HG02852 (cell line): ENCODE data around the gene CEP57.

Experiments used
- ATAC-seq: cut with Tn5 transposase; IDR thresholded peaks from one replicate; pipeline ENCODE4 v1.9.1; 2021; ENCODE audit warnings: mild to moderate bottlenecking, moderate library complexity; ENCODE audit not compliant: unreplicated experiment

The CEP57 gene

DNA sequence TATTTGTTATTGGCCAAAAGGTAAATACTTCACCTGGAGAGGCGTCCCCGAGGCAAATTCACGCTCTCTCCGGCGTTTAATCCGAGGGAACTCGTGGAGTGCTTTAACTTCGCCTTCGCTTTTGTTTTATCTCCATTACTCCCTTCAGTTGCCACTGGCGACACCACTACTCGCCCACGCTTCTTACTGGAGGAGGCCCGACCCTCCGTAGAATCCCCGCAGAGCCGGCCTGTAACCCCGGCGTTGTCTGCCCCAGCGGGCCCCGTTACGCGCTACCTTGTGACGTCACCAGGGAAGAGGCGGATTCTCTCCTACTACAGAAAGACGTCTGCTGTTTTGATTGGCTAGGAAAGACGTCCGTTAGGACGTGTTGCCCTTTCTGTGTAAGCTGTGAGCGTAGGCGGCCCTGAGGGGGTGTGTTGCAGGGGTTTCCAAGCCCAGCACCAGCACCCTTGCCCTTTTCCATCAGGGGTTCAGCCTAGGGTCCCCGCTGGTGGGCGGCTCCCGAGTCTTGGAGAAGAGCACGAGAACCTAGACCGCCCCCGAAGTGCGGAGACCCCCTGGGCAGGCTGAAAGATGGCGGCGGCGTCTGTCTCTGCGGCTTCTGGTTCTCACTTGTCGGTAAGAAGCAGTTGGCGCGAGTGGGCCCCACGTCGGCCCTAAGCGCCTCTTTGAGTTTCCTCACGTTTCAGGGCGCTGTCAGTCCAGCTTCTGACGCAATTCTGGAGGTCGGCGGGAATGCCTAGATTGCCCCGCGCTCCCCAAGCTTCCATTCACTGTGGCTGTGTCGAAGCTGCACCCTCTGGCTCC, at the start of gene CEP57:
Gene CEP57, plus strand, starts transcription at position 376 of the 810 bp plus-strand sequence. Its CDS starts 201 bp downstream, at position 577.
- ATAC-seq: peak; percentile 69

DNA sequence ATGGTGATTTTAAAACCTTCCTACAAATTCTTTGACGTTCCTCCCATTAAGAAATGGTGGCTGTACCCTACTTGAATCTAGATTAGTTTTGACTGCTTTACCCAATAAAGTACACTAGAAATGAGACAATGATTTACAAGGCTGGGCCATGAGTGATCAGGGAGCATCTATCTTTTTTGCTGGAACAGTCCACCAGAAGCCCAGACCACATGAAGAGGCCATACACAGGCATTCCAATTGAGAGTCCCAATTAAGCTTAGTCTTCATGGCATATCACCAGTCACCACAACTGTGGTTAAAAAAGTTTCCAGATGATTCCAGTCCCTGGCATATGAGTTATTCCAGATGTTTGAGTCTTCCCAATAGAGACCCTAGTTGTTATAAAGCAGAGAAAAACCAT, 40.2 kb upstream of the CEP57 start:
- no peak for ATAC-seq

DNA sequence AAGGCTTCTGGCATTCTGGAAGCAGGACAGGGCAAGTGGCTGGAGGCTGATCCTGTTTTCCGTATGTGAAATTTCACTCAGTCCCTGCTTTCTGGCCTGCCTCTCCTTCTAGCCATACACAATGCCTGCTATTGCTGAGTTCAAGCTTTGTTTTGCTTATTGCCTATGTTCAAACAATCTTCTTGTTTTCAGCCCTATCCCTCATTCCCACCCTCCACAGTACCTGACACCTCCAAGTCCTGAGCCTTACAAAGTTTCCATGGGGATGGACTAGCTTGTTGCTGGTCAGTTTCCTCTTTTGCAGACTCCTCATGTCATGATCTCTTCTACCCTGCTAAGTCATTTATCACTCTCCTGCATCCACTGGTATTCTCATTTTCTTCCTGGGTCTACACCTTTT, 38.8 kb upstream of the CEP57 start:
- no peak for ATAC-seq

DNA sequence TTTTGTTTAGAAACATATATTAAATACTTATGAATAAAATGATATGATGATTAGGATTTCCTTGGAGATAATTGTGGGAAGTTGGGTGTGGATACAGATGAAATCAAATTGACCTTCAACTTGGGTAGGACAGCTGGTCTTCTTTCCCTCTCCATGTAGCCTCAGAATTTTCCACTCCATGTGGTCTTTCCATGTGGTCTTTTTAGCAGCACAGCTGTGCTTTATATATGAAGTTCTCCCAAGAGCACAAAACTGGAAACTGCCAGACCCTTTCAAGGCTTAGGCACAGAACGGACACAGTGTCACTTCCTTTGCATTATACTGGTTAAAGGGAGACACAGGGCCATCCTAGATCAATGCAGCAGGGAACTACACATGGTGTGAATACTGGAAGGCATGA, 29.4 kb upstream of the CEP57 start:
- no peak for ATAC-seq

DNA sequence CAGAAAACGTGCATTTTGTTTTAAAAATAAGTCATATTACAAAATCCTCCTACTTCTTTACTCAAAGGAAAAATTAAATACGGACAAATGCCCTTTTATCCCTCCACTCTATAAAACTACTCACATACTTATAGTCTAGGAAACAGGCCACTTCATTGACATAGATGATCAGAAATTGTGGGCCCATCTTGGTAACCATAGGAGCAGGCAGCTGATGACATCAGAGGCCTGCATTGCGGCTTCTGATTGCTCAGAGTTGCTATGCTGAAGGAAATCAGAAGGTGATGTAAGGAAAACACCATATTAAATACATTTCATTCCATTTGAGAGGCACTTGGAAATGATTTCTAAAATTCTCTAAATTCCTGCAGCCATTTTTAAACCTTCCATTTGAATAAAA, 27.8 kb upstream of the CEP57 start:
- ATAC-seq: no peak

DNA sequence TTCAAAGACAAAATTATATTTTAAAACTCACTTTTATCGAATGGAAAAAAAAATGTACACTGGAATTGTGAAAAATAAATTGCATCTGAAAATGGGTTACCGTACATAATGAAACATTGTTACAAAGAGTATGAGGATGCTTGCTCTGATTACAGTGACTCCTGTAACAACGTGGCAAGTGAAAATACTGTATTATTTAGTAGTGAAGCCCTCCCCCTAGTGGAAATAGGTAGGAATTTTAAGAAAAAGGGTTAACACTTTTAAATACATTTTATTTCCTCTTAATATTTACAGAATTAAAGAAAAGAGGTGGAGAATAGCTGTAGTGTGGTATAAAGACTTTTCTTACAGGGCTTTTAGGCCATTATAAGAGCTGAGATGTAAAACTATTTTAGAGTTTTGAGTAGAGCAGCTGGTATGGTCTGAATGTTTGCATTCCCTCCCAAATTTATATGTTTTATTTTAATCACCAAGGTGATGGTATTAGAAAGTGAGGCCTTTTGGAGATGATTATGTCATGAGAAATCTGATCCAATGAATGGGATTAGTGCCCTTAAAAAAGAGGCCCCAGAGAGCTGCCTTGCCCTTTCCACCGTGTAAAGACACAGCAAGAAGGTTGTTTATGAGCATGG, 25.9 kb upstream of the CEP57 start:
- ATAC-seq: no peak

DNA sequence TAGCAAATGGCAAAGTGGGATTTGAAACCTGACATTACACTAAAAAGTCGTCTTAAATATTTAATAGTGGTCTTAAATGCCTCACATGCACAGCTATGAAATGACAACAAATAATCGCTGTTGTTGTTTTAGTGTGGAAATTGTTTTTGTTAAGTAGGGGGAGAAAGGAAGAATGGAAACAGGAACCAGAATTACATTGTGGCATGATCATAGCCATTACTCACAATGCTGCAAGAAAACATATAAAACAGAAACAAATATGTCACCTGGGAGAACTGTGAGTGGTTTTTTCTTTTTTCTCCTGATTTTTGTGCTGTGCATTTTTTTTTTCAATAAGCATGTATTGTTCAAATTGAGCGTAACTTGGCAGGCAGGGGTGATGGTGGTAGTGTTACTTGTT, 23.6 kb upstream of the CEP57 start:
- no peak for ATAC-seq

DNA sequence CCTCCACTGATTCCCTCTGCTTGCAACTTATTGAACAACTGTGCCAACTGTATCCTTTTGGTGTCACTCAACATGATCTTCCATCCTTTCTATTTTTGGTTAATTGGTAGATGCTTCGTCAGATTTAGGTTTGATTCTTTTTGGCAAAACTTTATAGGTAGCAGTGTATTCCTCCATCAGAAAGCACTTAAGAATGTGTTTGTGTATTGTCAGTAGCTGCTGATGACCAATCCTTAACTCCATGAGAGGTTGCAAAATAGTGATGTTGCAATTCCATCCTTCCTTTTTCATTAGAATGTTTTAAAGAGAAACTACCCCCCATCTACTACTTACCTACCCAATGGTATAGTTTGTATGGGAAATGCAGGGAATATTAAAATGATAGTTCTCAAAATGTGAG, 22.8 kb upstream of the CEP57 start:
- ATAC-seq: no peak

DNA sequence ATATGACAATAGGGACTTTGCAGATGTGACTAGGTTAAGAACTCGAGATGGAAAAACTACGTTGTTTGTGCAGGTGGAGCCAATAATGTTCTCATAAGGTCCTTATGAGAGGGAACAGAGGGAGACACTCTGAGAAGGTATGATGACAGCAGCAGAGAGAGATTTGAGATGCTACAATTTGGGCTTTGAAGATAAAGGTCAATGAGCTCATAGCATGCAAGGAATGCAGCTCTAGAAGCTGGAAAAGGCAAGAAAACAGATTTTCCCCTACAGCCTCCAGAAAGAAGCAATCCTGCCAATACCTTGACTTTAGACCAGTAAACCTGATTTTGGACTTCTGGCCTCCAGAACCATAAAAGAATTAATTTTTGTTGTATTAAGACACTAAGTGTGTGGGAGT, 21.8 kb upstream of the CEP57 start:
- ATAC-seq: no peak

DNA sequence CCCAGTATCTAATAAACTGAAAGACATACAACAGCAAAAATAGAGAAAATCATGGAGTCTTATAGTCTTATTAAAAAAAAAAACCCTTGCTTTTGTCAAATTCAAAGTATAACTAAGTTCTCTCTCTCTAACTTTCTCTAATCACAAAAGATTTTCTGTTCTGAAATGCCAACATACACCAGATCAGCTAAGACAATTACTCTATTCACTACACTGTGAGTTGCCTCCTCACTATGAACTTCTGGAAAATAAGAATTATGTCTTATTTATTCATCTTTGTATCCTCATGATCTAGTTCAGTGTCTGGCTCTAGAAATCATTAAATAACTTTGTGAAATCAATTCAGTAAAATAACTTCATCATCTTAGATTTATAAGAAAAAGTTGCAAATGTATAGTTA, 13.4 kb upstream of the CEP57 start:
- ATAC-seq: no peak

DNA sequence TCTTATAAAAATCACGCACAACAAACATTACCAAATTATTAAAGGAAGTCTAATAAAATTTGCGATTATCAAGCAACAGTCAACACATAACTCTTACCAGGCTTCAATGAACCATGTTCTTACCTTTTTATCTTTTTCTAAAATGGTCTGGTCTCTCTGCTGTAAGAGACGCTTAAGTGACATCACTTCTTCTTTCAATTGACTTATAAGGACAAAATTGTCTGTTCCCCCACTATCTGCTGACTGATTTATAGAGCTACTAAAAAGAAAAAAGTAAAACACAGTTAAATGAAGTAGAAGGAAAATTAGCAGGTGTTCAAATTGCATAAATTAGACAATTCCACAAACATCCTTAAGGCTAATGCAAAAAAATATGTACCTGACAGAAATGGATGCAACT, 11.6 kb upstream of the CEP57 start:
- peak; percentile 71 for ATAC-seq

DNA sequence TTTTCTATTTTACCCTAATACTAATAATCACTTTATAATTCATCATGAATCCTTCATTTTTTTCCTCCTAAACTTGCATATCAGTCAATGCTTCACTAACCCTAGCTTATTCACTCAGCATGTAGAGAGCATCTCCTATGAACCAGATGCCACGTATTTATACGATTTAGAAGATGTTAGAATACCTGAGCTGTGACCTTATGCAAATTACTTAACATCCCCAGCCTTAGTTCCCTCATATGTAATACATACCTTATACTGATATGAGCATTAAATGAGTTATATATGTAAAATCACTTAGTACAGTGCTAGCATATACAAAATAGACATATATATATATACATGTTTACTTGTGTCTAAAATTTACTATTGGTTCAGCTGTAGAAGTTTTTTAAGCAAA, 9.8 kb upstream of the CEP57 start:
- peak; percentile 34 for ATAC-seq

DNA sequence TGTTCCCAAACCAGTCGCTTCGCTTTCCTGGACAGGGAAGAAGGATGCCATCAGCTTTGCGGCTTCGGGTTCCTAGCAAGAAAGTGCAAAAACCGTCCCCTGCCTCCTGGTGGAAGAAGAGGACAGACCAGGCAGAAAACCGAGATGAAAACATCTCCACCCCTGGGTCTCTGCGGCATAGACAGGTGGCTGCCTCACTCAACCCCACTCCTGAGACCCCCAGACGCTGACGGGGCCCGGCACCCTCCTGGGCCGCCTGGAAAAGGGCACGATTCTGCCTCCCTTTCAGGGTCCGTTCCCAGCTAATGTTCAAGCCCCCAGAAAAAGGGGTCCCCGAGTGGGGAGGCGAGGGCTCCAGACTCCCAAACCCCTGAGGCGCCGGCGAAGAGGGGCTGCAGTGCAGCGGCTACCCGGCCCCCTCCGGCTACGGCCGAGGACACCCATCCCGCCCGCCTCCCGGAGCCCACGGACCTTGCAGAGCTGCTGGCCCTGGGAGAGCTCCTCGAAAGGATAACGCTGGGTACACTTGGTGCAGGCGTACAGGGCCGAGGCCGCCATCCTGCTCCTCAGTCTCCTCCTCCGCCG, 1.3 kb upstream of the CEP57 start:
- ATAC-seq: no peak

DNA sequence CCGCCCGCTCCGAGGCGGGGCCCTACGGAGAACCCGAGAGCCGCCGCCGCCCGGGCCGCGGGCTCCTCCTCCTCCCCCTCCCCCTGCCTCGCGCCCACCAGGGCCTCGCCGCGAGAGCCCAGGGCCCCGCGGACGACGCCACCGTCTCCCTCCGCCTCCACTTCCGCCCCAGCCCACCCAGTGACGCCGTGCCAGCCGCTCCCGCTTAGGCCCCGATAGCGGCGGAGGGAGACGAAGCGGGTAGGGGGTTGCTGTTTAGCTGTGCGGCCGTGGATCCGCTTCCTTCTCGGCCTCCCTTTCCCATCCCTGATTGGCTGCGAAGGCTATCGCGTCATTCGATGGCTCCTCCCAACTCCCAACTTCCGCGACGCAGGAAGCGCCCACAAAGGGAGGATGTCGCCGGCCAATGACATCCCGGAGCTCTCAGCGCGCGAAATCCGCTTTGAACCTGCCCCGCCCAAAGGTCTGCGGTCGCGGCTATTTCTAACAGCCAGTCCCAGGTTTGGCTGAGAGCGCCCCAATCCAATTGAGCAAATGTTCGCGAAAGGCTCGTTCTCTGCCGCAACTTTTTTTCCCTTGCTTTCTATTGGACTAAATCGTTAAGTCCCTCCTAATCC, 684 bp upstream of the CEP57 start, which contains the start of gene FAM76B:
Gene FAM76B, minus strand, starts transcription at position 277 of the 617 bp plus-strand sequence. CDS start 304 bp downstream, outside the sequence.
- ATAC-seq: peak; percentile 65

DNA sequence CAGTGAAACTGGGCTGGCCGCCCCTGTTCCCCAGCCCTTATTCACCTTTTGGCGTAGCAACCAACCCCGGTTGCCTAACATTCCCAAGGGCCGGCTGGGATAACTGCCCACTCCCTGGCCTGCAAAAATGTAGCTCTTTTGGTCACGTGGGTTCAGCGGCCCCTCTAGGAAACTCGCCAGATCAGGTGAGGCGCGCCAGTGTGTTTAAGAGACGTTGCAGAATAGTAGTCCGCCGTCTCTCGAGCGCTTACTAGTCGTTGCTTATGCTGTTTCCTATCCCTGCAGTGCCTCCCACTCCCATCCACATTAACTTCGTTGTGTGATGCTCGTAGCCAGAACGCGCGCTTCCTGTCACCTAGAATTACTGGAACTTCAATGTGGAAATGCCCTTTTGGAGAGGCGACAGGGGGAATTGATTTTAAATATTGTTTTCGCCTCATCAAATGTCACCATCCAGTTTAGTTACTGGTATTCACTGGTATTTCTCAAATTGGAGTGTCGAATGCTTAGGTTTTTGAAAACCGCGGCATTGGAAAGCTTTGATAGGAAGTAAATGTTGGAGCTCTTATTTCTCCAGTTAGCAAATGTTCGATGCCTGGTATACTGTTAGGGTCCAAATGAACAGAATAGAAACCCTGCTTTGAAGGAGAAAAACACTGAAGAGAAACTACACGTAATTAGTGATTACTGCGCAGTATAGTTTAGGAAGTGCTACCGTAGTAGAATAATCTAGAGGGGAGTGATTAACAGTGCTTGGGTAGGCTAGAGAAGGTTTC, 823 bp downstream of the CEP57 start:
- peak; percentile 7 for ATAC-seq

DNA sequence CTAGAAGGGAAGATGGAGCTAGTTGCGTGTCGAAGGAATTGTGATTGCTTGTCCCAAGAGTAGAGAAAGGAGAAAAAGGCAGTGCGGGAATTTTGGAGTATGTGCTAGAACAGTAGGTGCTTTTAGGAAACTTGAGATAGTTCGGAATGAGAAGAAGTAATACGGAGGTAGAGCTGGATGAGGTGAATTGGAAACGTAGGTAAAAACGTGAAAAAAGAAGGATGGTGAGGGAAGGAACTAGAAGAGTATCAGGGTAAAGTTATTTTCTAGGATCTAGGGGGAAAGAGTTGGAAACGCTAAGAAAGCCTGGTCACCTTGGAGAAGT, 1.4 kb downstream of the CEP57 start:
- no peak for ATAC-seq

DNA sequence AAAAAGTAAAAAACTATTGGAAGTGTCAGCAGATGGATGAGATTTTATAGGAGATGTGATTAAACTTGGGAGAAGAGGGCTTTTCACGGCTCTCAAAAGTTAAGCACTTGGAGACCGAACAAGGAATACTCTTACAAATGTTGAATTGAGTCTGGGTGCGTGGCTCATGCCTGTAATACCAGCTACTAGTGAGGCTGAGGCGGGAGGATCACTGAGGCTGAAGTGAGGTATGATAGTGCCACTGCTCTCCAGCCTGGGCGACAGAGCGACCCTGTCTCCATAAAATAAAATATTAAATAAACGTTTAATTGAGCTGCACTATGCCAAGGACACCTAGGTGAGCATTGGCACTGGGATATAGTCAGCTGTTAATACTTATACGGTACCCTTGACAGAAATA, 1.9 kb downstream of the CEP57 start:
- no peak for ATAC-seq

DNA sequence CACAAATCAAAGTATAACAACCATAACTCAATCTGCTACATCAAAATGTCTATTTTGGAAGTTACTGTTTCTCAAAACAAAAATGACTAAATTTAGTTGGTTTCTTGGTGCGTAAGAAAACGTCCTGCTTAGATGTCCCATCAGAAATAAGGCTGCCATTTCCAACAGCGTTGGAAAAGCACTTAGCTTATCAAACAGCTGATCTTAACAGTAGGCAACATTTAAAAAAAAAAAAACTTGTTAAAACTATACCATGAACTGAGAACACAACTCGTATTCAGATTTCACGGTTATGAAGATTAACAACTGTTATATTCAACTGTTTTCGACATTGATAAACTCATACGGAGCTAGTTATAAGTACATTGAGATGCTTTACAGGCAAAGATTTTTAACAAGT, 2.4 kb downstream of the CEP57 start:
- no peak for ATAC-seq

DNA sequence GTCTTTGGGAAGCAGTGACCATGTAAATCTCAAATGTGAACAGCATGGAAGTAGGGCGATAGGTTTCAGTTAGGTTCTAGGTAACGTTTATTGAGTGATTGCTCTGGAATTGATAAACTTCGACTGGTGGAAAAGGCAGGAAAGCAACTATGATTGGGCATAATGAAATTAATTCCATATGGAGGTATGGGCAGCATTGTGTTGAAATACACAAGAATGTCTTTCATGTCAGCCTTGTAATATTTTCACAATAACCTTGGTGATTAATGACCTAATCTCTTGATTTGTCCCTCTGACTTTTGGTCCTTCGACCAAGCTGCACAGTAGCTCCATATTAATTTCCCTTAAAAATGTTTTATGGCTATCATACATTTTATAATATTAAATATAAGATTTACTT, 2.8 kb downstream of the CEP57 start:
- no peak for ATAC-seq

DNA sequence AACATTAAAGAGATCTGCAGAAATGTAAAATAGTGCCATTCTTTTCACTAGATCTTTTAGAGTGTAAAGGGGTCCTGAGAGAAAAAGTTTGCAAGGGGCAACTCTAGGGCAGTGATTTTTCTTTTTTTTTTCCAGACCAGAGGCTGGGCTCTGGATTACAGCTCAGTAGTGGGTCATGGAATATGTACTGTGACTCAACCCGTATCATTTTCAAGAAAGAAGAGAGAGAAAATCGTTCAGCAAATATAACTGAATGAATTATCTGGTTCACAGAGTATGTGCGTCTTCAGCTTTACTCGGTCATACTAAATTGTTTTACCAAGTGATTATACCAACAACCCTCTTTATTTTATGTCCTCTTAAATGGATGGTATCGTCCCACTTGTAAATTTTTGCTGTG, 3.8 kb downstream of the CEP57 start:
- ATAC-seq: no peak
